H1 (cell line): Measurements from ENCODE around the gene ASAP2. TPM values are rescaled to one million over a fixed set of nuclear protein-coding genes. Genes with fewer than 3 reads are reported as not detected.

Source experiments
- CTCF ChIA-PET: fragments of 300-600 bp; sonication (Branson Sonifier 250); formaldehyde crosslinking; loops from one replicate; lab custom pipeline; 2021; ENCODE audit not compliant: partially characterized antibody; lab: Charles Lee
- POLR2A ChIA-PET: fragments of 300-600 bp; sonication (Branson Sonifier 250); formaldehyde crosslinking; loops from one replicate; lab custom pipeline; 2021; ENCODE audit warnings: inconsistent platforms; ENCODE audit not compliant: partially characterized antibody; lab: Charles Lee
- DNase-seq, 2 experiments: peaks; one replicate each; pipeline versions ENCODE4 v3.0.0 to v3.0.0-alpha.2; 2010 to 2022; ENCODE audit warnings: low spot score in 2 of 2, low read depth in 1 of 2, mixed read lengths in 1 of 2
- FAIRE-seq: peaks from 2 replicates; lab custom pipeline; 2011; peaks lifted over from hg19 to GRCh38; lab: Jason Lieb, UNC
- H2AFZ ChIP-seq: 2 replicates; pipeline ENCODE4 v1.8.1; 2012; ENCODE audit warnings: low read length, inconsistent platforms
- H2AK5ac ChIP-seq: 2 replicates; pipeline ENCODE4 v1.6.1; 2013; ENCODE audit warnings: low read depth, low read length
- H2BK120ac ChIP-seq: replicated peaks from 2 replicates; pipeline ENCODE3; 2013; ENCODE audit warnings: low read depth, low read length, inconsistent platforms
- H2BK12ac ChIP-seq: 2 replicates; pipeline ENCODE4 v1.6.1; 2013; ENCODE audit warnings: low read depth, low read length
- H2BK15ac ChIP-seq: 2 replicates; pipeline ENCODE4 v1.6.1; 2013; ENCODE audit warnings: low read length
- H2BK20ac ChIP-seq: 2 replicates; pipeline ENCODE4 v1.6.1; 2013; ENCODE audit warnings: low read length
- H2BK5ac ChIP-seq: 2 replicates; pipeline ENCODE4 v1.6.1; 2013; ENCODE audit warnings: low read depth, low read length
- H3K14ac ChIP-seq: 2 replicates; pipeline ENCODE4 v1.6.1; 2013; ENCODE audit warnings: inconsistent platforms; ENCODE audit not compliant: insufficient read length
- H3K18ac ChIP-seq: 2 replicates; pipeline ENCODE4 v1.6.1; 2013; ENCODE audit warnings: low read length; ENCODE audit errors: extremely low read depth
- H3K23ac ChIP-seq: 2 replicates; pipeline ENCODE4 v1.6.1; 2013; ENCODE audit warnings: inconsistent platforms; ENCODE audit not compliant: insufficient read length
- H3K23me2 ChIP-seq: 2 replicates; pipeline ENCODE4 v1.6.1; 2013; ENCODE audit warnings: low read depth, low read length
- H3K27ac ChIP-seq: 2 replicates; pipeline ENCODE4 v1.6.1; 2011; ENCODE audit warnings: low read depth, low read length, inconsistent platforms
- H3K27me3 ChIP-seq, 4 experiments: replicated peaks in 1 of 4; 1 replicate in 1 of 4; 2 replicates in 3 of 4; pipeline versions ENCODE4 v1.6.1 to v1.8.1; 2011 to 2013; ENCODE audit warnings: low read length in 3 of 4, mild to moderate bottlenecking in 3 of 4, inconsistent platforms in 2 of 4, mixed read lengths in 2 of 4, moderate library complexity in 1 of 4; ENCODE audit not compliant: control insufficient read depth in 3 of 4, insufficient read depth in 3 of 4; ENCODE audit errors: extremely low read depth in 1 of 4
- H3K36me3 ChIP-seq, 4 experiments: 2 replicates each; pipeline versions ENCODE4 v1.6.1 to v1.8.1; 2011 to 2013; ENCODE audit warnings: mild to moderate bottlenecking in 4 of 4, low read length in 3 of 4, moderate library complexity in 2 of 4, control low read depth in 1 of 4, inconsistent platforms in 1 of 4; ENCODE audit not compliant: insufficient read depth in 4 of 4, control insufficient read depth in 2 of 4
- H3K4ac ChIP-seq: replicated peaks from 2 replicates; pipeline ENCODE3; 2013; ENCODE audit warnings: low read length, low read depth, mixed read lengths, inconsistent platforms; ENCODE audit not compliant: insufficient read length
- H3K4me1 ChIP-seq, 4 experiments: replicated peaks in 1 of 4; 1 replicate in 1 of 4; 2 replicates in 3 of 4; pipeline versions ENCODE4 v1.6.1 to v1.8.1; 2011 to 2013; ENCODE audit warnings: low read length in 3 of 4, inconsistent platforms in 2 of 4, mixed read lengths in 1 of 4; ENCODE audit not compliant: insufficient read depth in 4 of 4, control insufficient read depth in 3 of 4
- H3K4me2 ChIP-seq, 2 experiments: 2 replicates each; pipeline versions ENCODE4 v1.6.1 to v1.8.1; 2011 to 2013; ENCODE audit warnings: low read depth in 2 of 2, low read length in 2 of 2, control low read depth in 1 of 2, inconsistent platforms in 1 of 2, mild to moderate bottlenecking in 1 of 2; ENCODE audit not compliant: insufficient read depth in 1 of 2
- H3K4me3 ChIP-seq, 4 experiments: fragments of 200-600, 300-600 bp in 1 of 4; sonication (generic), shearing (Covaris generic), sonication (Bioruptor Twin) in 1 of 4; 2 replicates each; pipeline versions ENCODE4 v1.5.1 to v1.8.1; 2011 to 2016; ENCODE audit warnings: low read length in 4 of 4, low read depth in 3 of 4, control low read depth in 2 of 4, inconsistent platforms in 2 of 4, mild to moderate bottlenecking in 2 of 4, mixed read lengths in 1 of 4, moderate library complexity in 1 of 4; ENCODE audit not compliant: insufficient read depth in 2 of 4; ENCODE audit errors: extremely low read depth in 1 of 4
- H3K56ac ChIP-seq: replicated peaks from 2 replicates; pipeline ENCODE3; 2013; ENCODE audit warnings: low read depth, mild to moderate bottlenecking, mixed read lengths, low read length, inconsistent platforms; ENCODE audit not compliant: insufficient read length
- H3K79me1 ChIP-seq: 2 replicates; pipeline ENCODE4 v1.6.1; 2013; ENCODE audit warnings: low read depth, low read length, control low read depth
- H3K79me2 ChIP-seq, 2 experiments: 2 replicates each; pipeline versions ENCODE4 v1.6.1 to v1.8.1; 2012 to 2013; ENCODE audit warnings: low read length in 2 of 2, mild to moderate bottlenecking in 2 of 2, inconsistent platforms in 1 of 2; ENCODE audit not compliant: insufficient read depth in 2 of 2, control insufficient read depth in 1 of 2
- H3K9ac ChIP-seq, 4 experiments: replicated peaks in 1 of 4; 1 replicate in 1 of 4; 2 replicates in 3 of 4; pipeline versions ENCODE4 v1.6.1 to v1.8.1; 2011 to 2013; ENCODE audit warnings: low read depth in 3 of 4, low read length in 3 of 4, control low read depth in 2 of 4, mild to moderate bottlenecking in 2 of 4, moderate library complexity in 2 of 4, inconsistent platforms in 1 of 4; ENCODE audit errors: extremely low read depth in 1 of 4
- H3K9me3 ChIP-seq, 2 experiments: 2 replicates each; pipeline versions ENCODE4 v1.6.1 to v1.8.1; 2012 to 2013; ENCODE audit warnings: mild to moderate bottlenecking in 2 of 2, moderate library complexity in 2 of 2, control low read depth in 1 of 2, inconsistent platforms in 1 of 2, low read depth in 1 of 2, low read length in 1 of 2, mixed read lengths in 1 of 2; ENCODE audit not compliant: insufficient read depth in 2 of 2
- H4K20me1 ChIP-seq, 2 experiments: replicated peaks in 1 of 2; 2 replicates each; pipeline versions ENCODE3 to v1.8.1; 2011 to 2013; ENCODE audit warnings: inconsistent platforms in 2 of 2, low read length in 2 of 2, mild to moderate bottlenecking in 1 of 2; ENCODE audit not compliant: insufficient read depth in 2 of 2, control insufficient read depth in 1 of 2
- H4K5ac ChIP-seq: 2 replicates; pipeline ENCODE4 v1.6.1; 2013; ENCODE audit warnings: low read length, low read depth, mixed read lengths, inconsistent platforms; ENCODE audit not compliant: insufficient read length
- H4K8ac ChIP-seq: 2 replicates; pipeline ENCODE4 v1.8.0; 2013; ENCODE audit warnings: mild to moderate bottlenecking, moderate library complexity, low read length, inconsistent platforms; ENCODE audit not compliant: insufficient read depth; ENCODE audit errors: extremely low read depth
- H4K91ac ChIP-seq: replicated peaks from 2 replicates; pipeline ENCODE3; 2013; ENCODE audit warnings: low read length, mixed read lengths, inconsistent platforms; ENCODE audit not compliant: insufficient read length
- ASH2L ChIP-seq: fragments of 200-600, 300-600 bp; sonication (generic); IDR thresholded peaks from one replicate; pipeline ENCODE4 v1.7.1; 2017; ENCODE audit warnings: low read length
- BRCA1 ChIP-seq: IDR thresholded peaks from 2 replicates; pipeline ENCODE4 v1.6.1; 2012; ENCODE audit warnings: low read depth, low read length, improper control_type of control experiment
- HDAC6 ChIP-seq: IDR thresholded peaks from one replicate; pipeline ENCODE4 v1.7.1; 2012; ENCODE audit warnings: low read depth, mild to moderate bottlenecking, inconsistent platforms, low read length, moderate library complexity
- JUN ChIP-seq: IDR thresholded peaks from 2 replicates; pipeline ENCODE4 v1.6.1; 2011; ENCODE audit warnings: low read depth, mild to moderate bottlenecking, improper control_type of control experiment, low read length
- MAFK ChIP-seq: IDR thresholded peaks from 2 replicates; pipeline ENCODE4 v1.6.1; 2012; ENCODE audit warnings: low read depth, mild to moderate bottlenecking, improper control_type of control experiment, low read length
- POLR2A ChIP-seq, 2 experiments: IDR thresholded peaks; 1 replicate in 1 of 2; 2 replicates in 1 of 2; pipeline ENCODE4 v1.6.1; 2011; ENCODE audit warnings: low read depth in 2 of 2, low read length in 2 of 2, mild to moderate bottlenecking in 2 of 2; ENCODE audit errors: control extremely low read depth in 1 of 2
- RBBP5 ChIP-seq: IDR thresholded peaks from 2 replicates; pipeline ENCODE4 v1.7.1; 2012; ENCODE audit warnings: low read depth, mild to moderate bottlenecking, inconsistent platforms, low read length, moderate library complexity, borderline replicate concordance
- TCF12 ChIP-seq: IDR thresholded peaks from 2 replicates; pipeline ENCODE4 v1.6.1; 2011; ENCODE audit warnings: low read depth, mild to moderate bottlenecking, low read length
- TEAD4 ChIP-seq: IDR thresholded peaks from 2 replicates; pipeline ENCODE4 v1.6.1; 2012; ENCODE audit warnings: low read depth, low read length, inconsistent platforms, mixed read lengths
- WGBS, 2 experiments: shearing (Covaris generic) in 1 of 2; methylation state at CpG; one replicate each; pipeline versions ENCODE4 v1.1.6 to v1.1.7; 2013 to 2015; ENCODE audit warnings: low lambda C conversion rate in 2 of 2, mixed read lengths in 2 of 2, inconsistent platforms in 1 of 2, low coverage in 1 of 2, missing lambda C conversion rate in 1 of 2; ENCODE audit not compliant: insufficient replicate concordance in 2 of 2, insufficient coverage in 1 of 2, insufficient read length in 1 of 2; ENCODE audit errors: extremely low coverage in 1 of 2, missing lambda C conversion rate in 1 of 2; 5-methylcytosine and 5-hydroxymethylcytosine counted together
- polyA plus RNA-seq, 7 experiments: library from polyadenylated mRNA; depleted of rRNA in 3 of 7; stranded (reverse) in 5 of 7; unstranded in 2 of 7; fragments of >200 nt in 5 of 7; fragments of 200-250 nt in 2 of 7; gene quantifications; 1 replicate in 5 of 7; 2 replicates in 1 of 7; 4 replicates in 1 of 7; pipeline versions ENCODE4 v1.2.1 to v1.2.3, GENCODE V29; 2011 to 2013; ENCODE audit warnings: missing spikeins in 2 of 7, mixed read lengths in 2 of 7
- total RNA-seq: library from RNA; stranded (reverse); fragmentation: NEBNext Ultra II Directional; extraction: Animal tissue kit (Norgen Biotek cat#: 25700); gene quantifications from 2 replicates; pipeline ENCODE4 v1.2.1, GENCODE V29; 2021
- TF ChIP-seq, protein P1 (sequence below): IDR thresholded peaks from 2 replicates; pipeline ENCODE4 v1.6.1; 2012; ENCODE audit warnings: inconsistent platforms
- TF ChIP-seq, protein P2 (sequence below): IDR thresholded peaks from 2 replicates; pipeline ENCODE4 v1.6.1; 2011; ENCODE audit warnings: low read length, improper control_type of control experiment
- TF ChIP-seq, protein P3 (sequence below): IDR thresholded peaks from 2 replicates; pipeline ENCODE4 v1.6.1; 2012; ENCODE audit warnings: inconsistent platforms

ASAP2 gene
- total and polyA plus RNA-seq, 2 of the 8 experiments (the other 6 are each of a cell fraction or from before 2014, with no cell fraction given) = 10.2 to 18.7 TPM

DNA sequence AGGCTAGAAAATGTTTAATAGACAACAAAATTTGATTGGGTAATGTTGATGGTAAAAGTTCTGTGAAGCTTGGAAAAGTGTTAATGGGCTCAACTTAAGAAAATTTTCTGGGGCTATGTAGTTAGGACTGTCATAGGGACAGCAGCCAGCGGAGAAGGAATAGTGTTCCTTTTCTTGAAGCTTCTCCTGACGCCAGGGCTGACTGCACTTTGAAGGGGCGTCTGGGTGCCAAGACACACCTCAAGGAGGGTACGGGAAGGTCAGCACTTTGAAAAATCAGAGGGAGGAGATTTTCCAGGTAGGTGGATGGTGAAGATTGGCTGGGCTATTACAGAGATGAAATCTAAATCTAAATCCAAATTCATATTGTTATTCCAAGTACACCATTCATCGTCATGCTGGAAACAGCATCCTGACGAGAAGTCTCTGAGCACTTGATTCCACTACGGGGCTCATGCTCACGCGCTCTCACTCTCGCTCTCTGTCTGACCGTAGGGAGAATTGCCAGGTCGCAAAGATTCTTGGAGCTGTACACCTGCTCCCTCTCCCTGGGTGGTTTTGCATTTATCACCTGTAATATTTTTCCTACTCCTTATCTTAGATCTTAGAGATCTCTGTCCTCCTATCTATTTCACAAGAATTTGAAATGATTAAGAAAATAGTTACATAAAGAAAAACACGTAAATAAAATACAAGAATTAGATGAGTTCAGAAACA lies 125.7 kb downstream of the ASAP2 start:
- no peak overlapping the region for H3K4me2 ChIP-seq
- H3K23ac ChIP-seq = no peak overlapping the region
- no peaks in the 10 kb centered on the region; a peak in 1 of 7 replicates for H3K4me1 ChIP-seq
- H4K8ac ChIP-seq = no peak overlapping the region
- H3K27ac ChIP-seq = no peak overlapping the region
- FAIRE-seq = no peak
- no peak overlapping the region for H2BK5ac ChIP-seq
- no peaks in the 10 kb centered on the region for H4K20me1 ChIP-seq
- H2AK5ac ChIP-seq = no peak overlapping the region
- no peak overlapping the region for H2BK12ac ChIP-seq
- WGBS, 2 experiments = 90% methylated on average over 13 of the region's 13 CpGs; no CpG with 5 or more reads in 1 of the 2 experiments
- DNase-seq = no peak
- CTCF ChIA-PET = interaction anchor here (0.9 to 4.0 kb wide), 9 partner anchors 11 to 190 kb away, joined by 3 to 22 read pairs (median 6); partner anchors contain the start of gene ASAP2
- no peak overlapping the region for H4K91ac ChIP-seq
- H3K18ac ChIP-seq = no peak overlapping the region
- POLR2A ChIA-PET = interaction anchor here (0.6 to 1.4 kb wide), 2 partner anchors 81 to 118 kb away, joined by 3 read pairs; no protein-coding TSS in a partner anchor
- no peaks in the 10 kb centered on the region for H3K79me2 ChIP-seq
- H3K23me2 ChIP-seq = no peaks in the 10 kb centered on the region
- no peaks in the 10 kb centered on the region; a peak in 3 of 8 replicates for H3K36me3 ChIP-seq
- H2BK20ac ChIP-seq = no peak overlapping the region
- no peak overlapping the region for H2AFZ ChIP-seq
- no peak overlapping the region for H3K56ac ChIP-seq
- H3K79me1 ChIP-seq = no peaks in the 10 kb centered on the region
- H3K9ac ChIP-seq = no peak overlapping the region
- H3K9me3 ChIP-seq = no peaks in the 10 kb centered on the region
- H3K4me3 ChIP-seq = no peak overlapping the region
- no peak overlapping the region for H3K4ac ChIP-seq
- no peaks in the 10 kb centered on the region for H3K27me3 ChIP-seq
- no peak overlapping the region for H4K5ac ChIP-seq
- no peak overlapping the region for H2BK120ac ChIP-seq
- no peak overlapping the region for H3K14ac ChIP-seq
- no peak overlapping the region for H2BK15ac ChIP-seq
- TF ChIP-seq, protein P1, sequence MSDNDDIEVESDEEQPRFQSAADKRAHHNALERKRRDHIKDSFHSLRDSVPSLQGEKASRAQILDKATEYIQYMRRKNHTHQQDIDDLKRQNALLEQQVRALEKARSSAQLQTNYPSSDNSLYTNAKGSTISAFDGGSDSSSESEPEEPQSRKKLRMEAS = no peak
- no peak for TF ChIP-seq POLR2A (IDR thresholded peaks at IDR 0.05; ENCODE audit: control extremely low read depth in 1 of 2, low read depth in 2 of 2, low read length in 2 of 2)
- no peak for TF ChIP-seq MAFK
- TF ChIP-seq, protein P2, sequence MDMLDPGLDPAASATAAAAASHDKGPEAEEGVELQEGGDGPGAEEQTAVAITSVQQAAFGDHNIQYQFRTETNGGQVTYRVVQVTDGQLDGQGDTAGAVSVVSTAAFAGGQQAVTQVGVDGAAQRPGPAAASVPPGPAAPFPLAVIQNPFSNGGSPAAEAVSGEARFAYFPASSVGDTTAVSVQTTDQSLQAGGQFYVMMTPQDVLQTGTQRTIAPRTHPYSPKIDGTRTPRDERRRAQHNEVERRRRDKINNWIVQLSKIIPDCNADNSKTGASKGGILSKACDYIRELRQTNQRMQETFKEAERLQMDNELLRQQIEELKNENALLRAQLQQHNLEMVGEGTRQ = no peak
- no peak for TF ChIP-seq JUN
- TF ChIP-seq ASH2L = no peak
- no peak for TF ChIP-seq RBBP5
- TF ChIP-seq BRCA1 = no peak
- no peak for TF ChIP-seq HDAC6
- TF ChIP-seq TCF12 = no peak
- TF ChIP-seq, protein P3, sequence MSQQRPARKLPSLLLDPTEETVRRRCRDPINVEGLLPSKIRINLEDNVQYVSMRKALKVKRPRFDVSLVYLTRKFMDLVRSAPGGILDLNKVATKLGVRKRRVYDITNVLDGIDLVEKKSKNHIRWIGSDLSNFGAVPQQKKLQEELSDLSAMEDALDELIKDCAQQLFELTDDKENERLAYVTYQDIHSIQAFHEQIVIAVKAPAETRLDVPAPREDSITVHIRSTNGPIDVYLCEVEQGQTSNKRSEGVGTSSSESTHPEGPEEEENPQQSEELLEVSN = no peak
- TF ChIP-seq TEAD4 = no peak
